ENCODE data around the gene FEZF1.

Gene FEZF1

GRCh38 chr7:122304319-122304975, at the start of gene FEZF1:
FEZF1 (minus strand) TSS chr7:122304750; CDS start chr7:122304437, 313 bp downstream.
- DNase-seq: no peak

- no peak for DNase-seq
These were observed 47.9 kb upstream of the FEZF1 start for GRCh38 chr7:122352454-122352853.

- DNase-seq: no peak
These were observed 46.2 kb upstream of the FEZF1 start for GRCh38 chr7:122350701-122351100.

GRCh38 chr7:122344303-122344620, 39.7 kb upstream of the FEZF1 start:
- DNase-seq: no peak

- DNase-seq: no peak
These were observed 39.2 kb upstream of the FEZF1 start for GRCh38 chr7:122343601-122344302.

GRCh38 chr7:122340427-122340826, 35.9 kb upstream of the FEZF1 start:
- DNase-seq: no peak

GRCh38 chr7:122339145-122339904, 34.8 kb upstream of the FEZF1 start:
- no peak for DNase-seq

- no peak for DNase-seq
These were observed 32.5 kb upstream of the FEZF1 start for GRCh38 chr7:122337011-122337410.

- DNase-seq: no peak
These were observed 24.7 kb upstream of the FEZF1 start for GRCh38 chr7:122329145-122329802.

- no peak for DNase-seq
These were observed 23.4 kb upstream of the FEZF1 start for GRCh38 chr7:122327969-122328368.

- DNase-seq: no peak
These were observed 12.2 kb upstream of the FEZF1 start for GRCh38 chr7:122316467-122317388.

- no peak for DNase-seq
These were observed 11.2 kb upstream of the FEZF1 start for GRCh38 chr7:122315507-122316466.

GRCh38 chr7:122314284-122314683, 9.7 kb upstream of the FEZF1 start:
- DNase-seq: no peak

GRCh38 chr7:122312789-122313188, 8.2 kb upstream of the FEZF1 start:
- DNase-seq: no peak

GRCh38 chr7:122311734-122312450, 7.3 kb upstream of the FEZF1 start:
- DNase-seq: no peak

- DNase-seq: no peak
These were observed 6.6 kb upstream of the FEZF1 start for GRCh38 chr7:122311050-122311700.

- no peak for DNase-seq
These were observed 5.8 kb upstream of the FEZF1 start for GRCh38 chr7:122310119-122311021.

GRCh38 chr7:122309421-122309820, 4.9 kb upstream of the FEZF1 start:
- no peak for DNase-seq

- DNase-seq: no peak
These were observed 2.7 kb upstream of the FEZF1 start for GRCh38 chr7:122307228-122307621.
